H9 (cell line): ENCODE results near the gene ZNF609. TPM values are rescaled to one million over a fixed set of nuclear protein-coding genes. Genes with fewer than 3 reads are reported as not detected.
A peak's percentile ranks its signal among the peaks of the same experiment; 100 is the strongest.

Experiments
- DNase-seq: peaks from one replicate; pipeline ENCODE4 v3.0.0-alpha.2; 2017
- H2AFZ ChIP-seq: one replicate; pipeline ENCODE4 v1.6.1; 2013; ENCODE audit warnings: mild to moderate bottlenecking, low read length, control low read depth, moderate library complexity
- H2AK5ac ChIP-seq: 2 replicates; pipeline ENCODE4 v1.6.1; 2013; ENCODE audit warnings: low read length, control low read depth, mixed read lengths; ENCODE audit not compliant: insufficient read length
- H2BK120ac ChIP-seq: one replicate; pipeline ENCODE4 v1.6.1; 2013; ENCODE audit warnings: low read depth, mild to moderate bottlenecking, low read length, control low read depth, inconsistent platforms; ENCODE audit not compliant: poor library complexity, severe bottlenecking
- H2BK12ac ChIP-seq: 2 replicates; pipeline ENCODE4 v1.6.1; 2013; ENCODE audit warnings: low read length, control low read depth, mixed read lengths, low read depth; ENCODE audit not compliant: insufficient read length
- H2BK15ac ChIP-seq: 2 replicates; pipeline ENCODE4 v1.6.1; 2013; ENCODE audit warnings: low read depth, low read length, control low read depth
- H2BK20ac ChIP-seq: one replicate; pipeline ENCODE4 v1.6.1; 2013; ENCODE audit warnings: low read depth, mild to moderate bottlenecking, low read length, control low read depth, inconsistent platforms; ENCODE audit not compliant: poor library complexity, severe bottlenecking
- H2BK5ac ChIP-seq: 2 replicates; pipeline ENCODE4 v1.6.1; 2013; ENCODE audit warnings: low read length, control low read depth, mixed read lengths; ENCODE audit not compliant: insufficient read length
- H3K14ac ChIP-seq: 2 replicates; pipeline ENCODE4 v1.6.1; 2013; ENCODE audit warnings: low read length, control low read depth; ENCODE audit not compliant: insufficient read depth
- H3K18ac ChIP-seq: 2 replicates; pipeline ENCODE4 v1.6.1; 2013; ENCODE audit warnings: low read depth, mild to moderate bottlenecking, mixed read lengths, low read length, control low read depth; ENCODE audit not compliant: insufficient read length
- H3K23ac ChIP-seq: 2 replicates; pipeline ENCODE4 v1.6.1; 2013; ENCODE audit warnings: low read length, control low read depth, mixed read lengths, low read depth; ENCODE audit not compliant: insufficient read length
- H3K23me2 ChIP-seq: 2 replicates; pipeline ENCODE4 v1.6.1; 2013; ENCODE audit warnings: low read depth, mild to moderate bottlenecking, mixed read lengths, low read length, control low read depth; ENCODE audit not compliant: insufficient read length, poor library complexity, severe bottlenecking
- H3K27ac ChIP-seq: 2 replicates; pipeline ENCODE4 v1.5.1; 2013; ENCODE audit warnings: low read length, control low read depth, mixed read lengths, low read depth; ENCODE audit not compliant: insufficient read length
- H3K27me3 ChIP-seq: 2 replicates; pipeline ENCODE4 v1.6.1; 2013; ENCODE audit warnings: low read length, control low read depth, inconsistent platforms; ENCODE audit not compliant: insufficient read depth
- H3K4ac ChIP-seq: 2 replicates; pipeline ENCODE4 v1.6.1; 2013; ENCODE audit warnings: low read depth, mild to moderate bottlenecking, control low read depth, inconsistent platforms, low read length, moderate library complexity
- H3K4me1 ChIP-seq: 2 replicates; pipeline ENCODE4 v1.6.1; 2013; ENCODE audit warnings: low read length, control low read depth, inconsistent platforms; ENCODE audit not compliant: insufficient read depth
- H3K4me2 ChIP-seq: 2 replicates; pipeline ENCODE4 v1.6.1; 2013; ENCODE audit warnings: low read length, control low read depth, mixed read lengths; ENCODE audit not compliant: insufficient read length, insufficient read depth
- H3K56ac ChIP-seq: 2 replicates; pipeline ENCODE4 v1.6.1; 2013; ENCODE audit warnings: low read depth, mild to moderate bottlenecking, mixed read lengths, low read length, control low read depth; ENCODE audit not compliant: insufficient read length
- H3K79me1 ChIP-seq: 2 replicates; pipeline ENCODE4 v1.6.1; 2013; ENCODE audit warnings: low read depth, mild to moderate bottlenecking, moderate library complexity, low read length, control low read depth, inconsistent platforms; ENCODE audit not compliant: insufficient read depth, poor library complexity, severe bottlenecking
- H3K79me2 ChIP-seq: 2 replicates; pipeline ENCODE4 v1.6.1; 2013; ENCODE audit warnings: low read length, control low read depth, inconsistent platforms; ENCODE audit not compliant: insufficient read depth
- H3K9ac ChIP-seq: 2 replicates; pipeline ENCODE4 v1.6.1; 2013; ENCODE audit warnings: low read length, control low read depth, mixed read lengths; ENCODE audit not compliant: insufficient read length; ENCODE audit errors: extremely low read depth
- H3K9me3 ChIP-seq: one replicate; pipeline ENCODE4 v1.6.1; 2013; ENCODE audit warnings: low read depth, low read length, inconsistent platforms; ENCODE audit not compliant: control insufficient read depth
- H3T11ph ChIP-seq: one replicate; pipeline ENCODE4 v1.6.1; 2013; ENCODE audit warnings: mild to moderate bottlenecking, low read length, control low read depth, inconsistent platforms
- H4K20me1 ChIP-seq: one replicate; pipeline ENCODE4 v1.6.1; 2013; ENCODE audit not compliant: control insufficient read depth, insufficient read length, insufficient read depth
- H4K5ac ChIP-seq: 2 replicates; pipeline ENCODE4 v1.6.1; 2013; ENCODE audit warnings: low read depth, mild to moderate bottlenecking, mixed read lengths, low read length, control low read depth; ENCODE audit not compliant: insufficient read length
- H4K8ac ChIP-seq: replicated peaks from 2 replicates; pipeline ENCODE4 v1.6.1; 2013; ENCODE audit warnings: low read length, control low read depth, mixed read lengths, low read depth; ENCODE audit not compliant: insufficient read length
- H4K91ac ChIP-seq: 2 replicates; pipeline ENCODE4 v1.6.1; 2013; ENCODE audit warnings: low read depth, mild to moderate bottlenecking, moderate library complexity, mixed read lengths, low read length, control low read depth; ENCODE audit not compliant: insufficient read length
- H3K27ac Mint-ChIP-seq, 3 experiments: 2 replicates in 2 of 3; 3 replicates in 1 of 3; pipeline ENCODE4 v1.8.0; 2020 to 2021; ENCODE audit warnings: mixed read lengths in 3 of 3, mild to moderate bottlenecking in 1 of 3, moderate library complexity in 1 of 3
- H3K27me3 Mint-ChIP-seq: 2 replicates; pipeline ENCODE4 v1.8.0; 2021; ENCODE audit warnings: low read depth, mild to moderate bottlenecking, moderate library complexity, mixed read lengths
- H3K36me3 Mint-ChIP-seq, 3 experiments: 2 replicates in 2 of 3; 3 replicates in 1 of 3; pipeline ENCODE4 v1.8.0; 2020 to 2021; ENCODE audit warnings: low read depth in 3 of 3, mixed read lengths in 3 of 3; ENCODE audit not compliant: insufficient read depth in 1 of 3
- H3K4me1 Mint-ChIP-seq, 2 experiments: 2 replicates each; pipeline ENCODE4 v1.8.0; 2020; ENCODE audit warnings: mixed read lengths in 2 of 2
- H3K4me3 Mint-ChIP-seq, 2 experiments: 2 replicates in 1 of 2; 3 replicates in 1 of 2; pipeline ENCODE4 v1.8.0; 2020 to 2021; ENCODE audit warnings: mild to moderate bottlenecking in 2 of 2, mixed read lengths in 2 of 2, moderate library complexity in 1 of 2
- H3K9me3 Mint-ChIP-seq, 2 experiments: 2 replicates in 1 of 2; 3 replicates in 1 of 2; pipeline ENCODE4 v1.8.0; 2020; ENCODE audit warnings: mild to moderate bottlenecking in 2 of 2, mixed read lengths in 2 of 2, moderate library complexity in 1 of 2
- CTCF ChIP-seq: fragments of 200-600 bp; sonication (generic); conservative IDR thresholded peaks from 3 replicates; pipeline ENCODE4 v1.8.0; 2021; ENCODE audit warnings: antibody characterized with exemption, mild to moderate bottlenecking
- WGBS: extraction: QIAGEN DNeasy Blood & Tissue Kit; methylation state at CpG from one replicate; pipeline ENCODE4 v1.1.7; 2013; ENCODE audit warnings: missing lambda C conversion rate, low lambda C conversion rate, mixed read lengths; ENCODE audit not compliant: insufficient read length; ENCODE audit errors: extremely low coverage; 5-methylcytosine and 5-hydroxymethylcytosine counted together
- total RNA-seq: library from RNA; stranded (reverse); gene quantifications from 2 replicates; pipeline ENCODE4 v1.2.1, GENCODE V29; 2021

Gene ZNF609
- total RNA-seq, 1 experiment from 2014 or later = 45.3 TPM

- Histone ChIP-seq H3K79me1 (peaks cover 17% of the 10 kb centered on the region), H3K79me2 (peaks cover 4% of the 10 kb centered on the region; the same call in 1 of the 2 replicates), H3K9me3 (no peaks in the 10 kb centered on the region), H2BK15ac (no peak overlapping the region), H3K4ac (no peak overlapping the region), H4K20me1 (no peaks in the 10 kb centered on the region), H3T11ph (no peak overlapping the region), H2AK5ac (no peak overlapping the region), H3K9ac (no peak overlapping the region), H3K4me2 (no peak overlapping the region), H3K23ac (no peak overlapping the region), H3K14ac (no peak overlapping the region), H3K27me3 (no peaks in the 10 kb centered on the region), H4K5ac (no peak overlapping the region), H3K18ac (no peak overlapping the region), H3K23me2 (no peaks in the 10 kb centered on the region), H3K4me1 (no peaks in the 10 kb centered on the region; the same call in 1 of the 2 replicates), H2AFZ (no peak overlapping the region), H2BK12ac (no peak overlapping the region), H2BK120ac (no peak overlapping the region), H3K27ac (no peak overlapping the region), H4K8ac (no peak overlapping the region), H4K91ac (no peak overlapping the region), H3K56ac (no peak overlapping the region), H2BK20ac (no peak overlapping the region), H2BK5ac (no peak overlapping the region)
- peaks cover 0 to 2% of the 10 kb centered on the region in 2 experiments; a peak in 1 of 5 replicates for H3K9me3 Mint-ChIP-seq
- DNase-seq = no peak
- no peaks in the 10 kb centered on the region for H3K27me3 Mint-ChIP-seq
- TF ChIP-seq CTCF = no peak
- WGBS = no CpG with 5 or more reads among the region's 2 CpGs
- H3K4me1 Mint-ChIP-seq = peaks cover 35 to 38% of the 10 kb centered on the region in 2 experiments
- H3K4me3 Mint-ChIP-seq = no peak overlapping the region
- peaks cover 0 to 8% (median 8%) of the 10 kb centered on the region in 3 experiments; a peak in 6 of 7 replicates for H3K36me3 Mint-ChIP-seq
- peak overlapping the region in 1 of 3 experiments; percentile 90; a peak in 1 of 7 replicates for H3K27ac Mint-ChIP-seq
These were observed 105.7 kb downstream of the ZNF609 start for GRCh38 chr15:64566102-64566501.
